GM19452 (cell line): ENCODE data around the gene ZDHHC11.
A peak's percentile ranks its signal among the peaks of the same experiment; 100 is the strongest.

ENCODE experiments used
- ATAC-seq: cut with Tn5 transposase; IDR thresholded peaks from one replicate; pipeline ENCODE4 v1.9.1; 2021; ENCODE audit not compliant: unreplicated experiment

The ZDHHC11 gene

GRCh38 chr5:850511-851006, at the start of gene ZDHHC11:
ZDHHC11 (minus strand) TSS chr5:850986; CDS start chr5:850602, 384 bp downstream.
- ATAC-seq, result no peak

- no peak for ATAC-seq
Measured at GRCh38 chr5:893711-894110, 42.9 kb upstream of the ZDHHC11 start.

GRCh38 chr5:893137-893506, 42.3 kb upstream of the ZDHHC11 start:
- ATAC-seq, result peak; percentile 14

GRCh38 chr5:892394-893136, 41.8 kb upstream of the ZDHHC11 start, which contains the start of the genes BRD9 and TRIP13:
BRD9 (minus strand) TSS chr5:892801; CDS start chr5:892657, 144 bp downstream.
TRIP13 (plus strand) TSS chr5:892884; CDS start chr5:892999, 115 bp downstream.
- ATAC-seq, result peak; percentile 98

- no peak for ATAC-seq
Measured at GRCh38 chr5:891837-892393, 41.1 kb upstream of the ZDHHC11 start.

GRCh38 chr5:891117-891836, 40.5 kb upstream of the ZDHHC11 start:
- ATAC-seq, result no peak

- no peak for ATAC-seq
Measured at GRCh38 chr5:889075-889710, 38.4 kb upstream of the ZDHHC11 start.

GRCh38 chr5:888638-889035, 37.9 kb upstream of the ZDHHC11 start:
- no peak for ATAC-seq

GRCh38 chr5:887947-888637, 37.3 kb upstream of the ZDHHC11 start:
- ATAC-seq, result no peak

GRCh38 chr5:886716-887325, 36.0 kb upstream of the ZDHHC11 start:
- ATAC-seq, result no peak

GRCh38 chr5:886036-886435, 35.2 kb upstream of the ZDHHC11 start:
- ATAC-seq, result no peak

- ATAC-seq, result no peak
Measured at GRCh38 chr5:885529-885928, 34.7 kb upstream of the ZDHHC11 start.

- no peak for ATAC-seq
Measured at GRCh38 chr5:885127-885442, 34.3 kb upstream of the ZDHHC11 start.

- no peak for ATAC-seq
Measured at GRCh38 chr5:884345-885126, 33.8 kb upstream of the ZDHHC11 start.

- no peak for ATAC-seq
Measured at GRCh38 chr5:883475-884181, 32.8 kb upstream of the ZDHHC11 start.

- no peak for ATAC-seq
Measured at GRCh38 chr5:882253-883183, 31.7 kb upstream of the ZDHHC11 start.

GRCh38 chr5:881551-881935, 30.8 kb upstream of the ZDHHC11 start:
- ATAC-seq, result no peak
